Measurements from ENCODE around the gene LBR.

LBR gene

GRCh38 chr1:225406976-225407725, 20.7 kb downstream of the LBR start:
- Histone ChIP-seq H3K14ac (ENCODE audit: low read length) (no peak overlapping the region), H4K12ac (ENCODE audit: low read depth, low read length) (no peak overlapping the region), H4K8ac (ENCODE audit: low read depth, low read length) (no peak overlapping the region), H3K27ac (ENCODE audit: low read depth, low read length) (no peak overlapping the region), H4K91ac (ENCODE audit: low read depth, low read length) (no peak overlapping the region), H2BK5ac (ENCODE audit: low read depth, low read length, poor library complexity) (no peak overlapping the region), H3K4me3 (ENCODE audit: low read depth, low read length) (no peak overlapping the region), H3K4me2 (ENCODE audit: low read length) (no peak overlapping the region), H3K79me2 (ENCODE audit: control insufficient read depth, insufficient read depth, low read length, poor library complexity) (no peaks in the 10 kb centered on the region), H3K4me1 (ENCODE audit: control insufficient read depth in 1 of 2, insufficient read depth in 2 of 2, low read length in 2 of 2) (no peaks in the 10 kb centered on the region), H3K18ac (ENCODE audit: low read length) (no peak overlapping the region), H2AK5ac (ENCODE audit: low read length) (no peak overlapping the region), H2AFZ (ENCODE audit: insufficient read depth, low read length, poor library complexity) (no peak overlapping the region), H3K36me3 (ENCODE audit: control insufficient read depth in 1 of 2, insufficient read depth in 2 of 2, low read length in 2 of 2) (peaks cover 20 to 28% of the 10 kb centered on the region in 2 experiments), H3K4ac (ENCODE audit: low read depth, low read length) (no peak overlapping the region), H3K79me1 (ENCODE audit: low read length) (no peaks in the 10 kb centered on the region), H3K9me3 (ENCODE audit: insufficient read depth, low read depth, low read length) (no peaks in the 10 kb centered on the region), H3K23ac (ENCODE audit: low read length) (no peak overlapping the region), H3K27me3 (ENCODE audit: insufficient read depth, low read length) (no peaks in the 10 kb centered on the region), H2BK120ac (ENCODE audit: insufficient read depth, low read length, poor library complexity) (no peak overlapping the region), H2BK12ac (ENCODE audit: low read length) (no peak overlapping the region), H3K9ac (ENCODE audit: low read length) (no peak overlapping the region)
- no peak for DNase-seq
- WGBS (ENCODE audit: extremely low coverage, insufficient coverage, insufficient read length), result no CpG with 5 or more reads among the region's 8 CpGs

- no peaks in the 10 kb centered on the region for H3K79me2 ChIP-seq (ENCODE audit: control insufficient read depth, insufficient read depth, low read length, poor library complexity)
- H3K4me3 ChIP-seq (ENCODE audit: low read depth, low read length), result no peak overlapping the region
- no peaks in the 10 kb centered on the region for H3K27me3 ChIP-seq (ENCODE audit: insufficient read depth, low read length)
- H2BK120ac ChIP-seq (ENCODE audit: insufficient read depth, low read length, poor library complexity), result no peak overlapping the region
- no peak overlapping the region for H3K4me2 ChIP-seq (ENCODE audit: low read length)
- H3K14ac ChIP-seq (ENCODE audit: low read length), result no peak overlapping the region
- no peak overlapping the region for H3K27ac ChIP-seq (ENCODE audit: low read depth, low read length)
- H3K9ac ChIP-seq (ENCODE audit: low read length), result no peak overlapping the region
- no peak overlapping the region for H4K12ac ChIP-seq (ENCODE audit: low read depth, low read length)
- H2AFZ ChIP-seq (ENCODE audit: insufficient read depth, low read length, poor library complexity), result no peak overlapping the region
- no peak overlapping the region for H3K23ac ChIP-seq (ENCODE audit: low read length)
- no peak overlapping the region for H2AK5ac ChIP-seq (ENCODE audit: low read length)
- no peak for DNase-seq
- H3K4me1 ChIP-seq (ENCODE audit: control insufficient read depth in 1 of 2, insufficient read depth in 2 of 2, low read length in 2 of 2), result no peaks in the 10 kb centered on the region
- no peak overlapping the region for H2BK12ac ChIP-seq (ENCODE audit: low read length)
- H4K91ac ChIP-seq (ENCODE audit: low read depth, low read length), result no peak overlapping the region
- H3K79me1 ChIP-seq (ENCODE audit: low read length), result no peaks in the 10 kb centered on the region
- H3K9me3 ChIP-seq (ENCODE audit: insufficient read depth, low read depth, low read length), result no peaks in the 10 kb centered on the region
- H2BK5ac ChIP-seq (ENCODE audit: low read depth, low read length, poor library complexity), result no peak overlapping the region
- no peak overlapping the region for H3K18ac ChIP-seq (ENCODE audit: low read length)
- peaks cover 17 to 22% of the 10 kb centered on the region in 2 experiments for H3K36me3 ChIP-seq (ENCODE audit: control insufficient read depth in 1 of 2, insufficient read depth in 2 of 2, low read length in 2 of 2)
- WGBS (ENCODE audit: extremely low coverage, insufficient coverage, insufficient read length), result no CpG with 5 or more reads among the region's 5 CpGs
- H3K4ac ChIP-seq (ENCODE audit: low read depth, low read length), result no peak overlapping the region
- H4K8ac ChIP-seq (ENCODE audit: low read depth, low read length), result no peak overlapping the region
Measured at GRCh38 chr1:225400968-225401367, 26.9 kb downstream of the LBR start.

- H3K23ac ChIP-seq (ENCODE audit: low read length), result no peak overlapping the region
- no peaks in the 10 kb centered on the region for H3K79me1 ChIP-seq (ENCODE audit: low read length)
- no CpG with 5 or more reads among the region's 2 CpGs for WGBS (ENCODE audit: extremely low coverage, insufficient coverage, insufficient read length)
- H3K9ac ChIP-seq (ENCODE audit: low read length), result no peak overlapping the region
- H3K27me3 ChIP-seq (ENCODE audit: insufficient read depth, low read length), result no peaks in the 10 kb centered on the region
- no peak overlapping the region for H3K4me3 ChIP-seq (ENCODE audit: low read depth, low read length)
- H3K9me3 ChIP-seq (ENCODE audit: insufficient read depth, low read depth, low read length), result no peaks in the 10 kb centered on the region
- no peak for DNase-seq
- no peak overlapping the region for H2BK120ac ChIP-seq (ENCODE audit: insufficient read depth, low read length, poor library complexity)
- no peak overlapping the region for H3K4ac ChIP-seq (ENCODE audit: low read depth, low read length)
- H3K36me3 ChIP-seq (ENCODE audit: control insufficient read depth in 1 of 2, insufficient read depth in 2 of 2, low read length in 2 of 2), result peaks cover 9 to 15% of the 10 kb centered on the region in 2 experiments
- no peak overlapping the region for H2AFZ ChIP-seq (ENCODE audit: insufficient read depth, low read length, poor library complexity)
- H3K4me1 ChIP-seq (ENCODE audit: control insufficient read depth in 1 of 2, insufficient read depth in 2 of 2, low read length in 2 of 2), result no peaks in the 10 kb centered on the region
- no peak overlapping the region for H4K8ac ChIP-seq (ENCODE audit: low read depth, low read length)
- H4K12ac ChIP-seq (ENCODE audit: low read depth, low read length), result no peak overlapping the region
- no peak overlapping the region for H3K27ac ChIP-seq (ENCODE audit: low read depth, low read length)
- H3K14ac ChIP-seq (ENCODE audit: low read length), result no peak overlapping the region
- no peak overlapping the region for H3K18ac ChIP-seq (ENCODE audit: low read length)
- no peaks in the 10 kb centered on the region for H3K79me2 ChIP-seq (ENCODE audit: control insufficient read depth, insufficient read depth, low read length, poor library complexity)
- no peak overlapping the region for H4K91ac ChIP-seq (ENCODE audit: low read depth, low read length)
- no peak overlapping the region for H2BK5ac ChIP-seq (ENCODE audit: low read depth, low read length, poor library complexity)
- no peak overlapping the region for H3K4me2 ChIP-seq (ENCODE audit: low read length)
- no peak overlapping the region for H2AK5ac ChIP-seq (ENCODE audit: low read length)
- no peak overlapping the region for H2BK12ac ChIP-seq (ENCODE audit: low read length)
Measured at GRCh38 chr1:225396357-225396756, 31.5 kb downstream of the LBR start.

- Histone ChIP-seq H4K91ac (ENCODE audit: low read depth, low read length) (no peak overlapping the region), H3K14ac (ENCODE audit: low read length) (no peak overlapping the region), H3K4ac (ENCODE audit: low read depth, low read length) (no peak overlapping the region), H3K9me3 (ENCODE audit: insufficient read depth, low read depth, low read length) (no peaks in the 10 kb centered on the region), H2BK12ac (ENCODE audit: low read length) (no peak overlapping the region), H2BK5ac (ENCODE audit: low read depth, low read length, poor library complexity) (no peak overlapping the region), H3K23ac (ENCODE audit: low read length) (no peak overlapping the region), H3K4me1 (ENCODE audit: control insufficient read depth in 1 of 2, insufficient read depth in 2 of 2, low read length in 2 of 2) (no peaks in the 10 kb centered on the region), H3K4me3 (ENCODE audit: low read depth, low read length) (no peak overlapping the region), H3K27me3 (ENCODE audit: insufficient read depth, low read length) (no peaks in the 10 kb centered on the region), H2AFZ (ENCODE audit: insufficient read depth, low read length, poor library complexity) (no peak overlapping the region), H3K4me2 (ENCODE audit: low read length) (no peak overlapping the region), H3K36me3 (ENCODE audit: control insufficient read depth in 1 of 2, insufficient read depth in 2 of 2, low read length in 2 of 2) (no peaks in the 10 kb centered on the region), H3K79me2 (ENCODE audit: control insufficient read depth, insufficient read depth, low read length, poor library complexity) (no peaks in the 10 kb centered on the region), H3K27ac (ENCODE audit: low read depth, low read length) (no peak overlapping the region), H3K18ac (ENCODE audit: low read length) (no peak overlapping the region), H2BK120ac (ENCODE audit: insufficient read depth, low read length, poor library complexity) (no peak overlapping the region), H3K9ac (ENCODE audit: low read length) (no peak overlapping the region), H4K8ac (ENCODE audit: low read depth, low read length) (no peak overlapping the region), H3K79me1 (ENCODE audit: low read length) (no peaks in the 10 kb centered on the region), H4K12ac (ENCODE audit: low read depth, low read length) (no peak overlapping the region), H2AK5ac (ENCODE audit: low read length) (no peak overlapping the region)
- DNase-seq, result no peak
- WGBS (ENCODE audit: extremely low coverage, insufficient coverage, insufficient read length), result no CpG with 5 or more reads among the region's 4 CpGs
Measured at GRCh38 chr1:225389843-225390242, 38.0 kb downstream of the LBR start.

Data from trophoblast cell (in vitro differentiated cells and primary cell).